IPS-15b (cell line): ENCODE data around the gene HOXA9.

ENCODE experiments used
- H3K27me3 ChIP-seq: one replicate; pipeline ENCODE4 v1.6.1; 2013; ENCODE audit warnings: low read length; ENCODE audit not compliant: control insufficient read depth, insufficient read depth
- H3K36me3 ChIP-seq: one replicate; pipeline ENCODE4 v1.6.1; 2013; ENCODE audit warnings: low read length; ENCODE audit not compliant: control insufficient read depth, insufficient read depth
- H3K4me1 ChIP-seq: one replicate; pipeline ENCODE4 v1.6.1; 2013; ENCODE audit warnings: mild to moderate bottlenecking, low read length; ENCODE audit not compliant: control insufficient read depth, insufficient read depth
- H3K4me3 ChIP-seq: one replicate; pipeline ENCODE4 v1.5.1; 2013; ENCODE audit warnings: low read depth, low read length
- H3K9ac ChIP-seq: one replicate; pipeline ENCODE4 v1.6.1; 2013; ENCODE audit warnings: low read depth, mild to moderate bottlenecking, low read length
- H3K9me3 ChIP-seq: one replicate; pipeline ENCODE4 v1.6.1; 2013; ENCODE audit warnings: mild to moderate bottlenecking, low read length; ENCODE audit not compliant: control insufficient read depth, insufficient read depth

HOXA9 gene

DNA sequence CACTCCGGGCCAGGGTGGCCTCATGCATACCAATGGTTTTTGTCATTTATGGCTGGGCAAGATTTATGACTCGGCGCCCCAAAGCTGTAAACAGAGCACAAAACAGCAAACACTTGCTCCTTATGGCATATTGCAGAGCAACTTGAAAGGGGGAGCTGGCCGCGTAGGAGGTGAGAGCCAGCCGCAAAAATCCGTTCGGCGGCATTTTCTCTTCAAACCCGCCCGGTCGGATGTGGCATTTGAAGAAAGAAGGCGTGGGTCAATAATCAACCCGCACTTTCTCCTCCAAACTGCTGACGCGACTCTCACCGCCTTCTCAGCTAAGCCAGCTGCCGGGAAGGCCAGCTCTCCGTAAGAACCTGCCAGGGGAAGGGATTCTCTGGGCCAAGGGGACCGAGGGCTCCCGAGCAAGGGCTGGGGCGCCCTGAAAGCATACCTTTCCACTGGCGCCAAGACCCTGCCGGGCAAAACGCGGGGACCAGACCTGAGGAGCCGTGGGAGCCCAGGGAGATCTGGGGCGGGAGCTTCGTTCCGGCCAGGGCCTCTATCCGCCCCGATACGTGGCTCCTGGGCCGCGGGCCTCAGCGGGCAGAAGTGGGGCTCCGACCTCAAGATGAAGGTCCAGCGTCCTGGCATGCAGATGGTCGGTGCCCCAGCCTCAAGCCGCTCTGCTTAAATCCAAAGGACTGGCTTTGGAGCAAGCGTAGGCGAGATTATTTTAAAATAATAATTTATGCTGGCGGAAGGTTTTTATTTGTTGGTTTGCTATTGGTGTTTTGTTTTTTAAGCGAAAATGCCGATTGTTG is 49.9 kb downstream of the HOXA9 start:
- H3K9me3 ChIP-seq = no peaks in the 10 kb centered on the region
- H3K27me3 ChIP-seq = peaks cover 96% of the 10 kb centered on the region
- H3K4me3 ChIP-seq = peak overlapping the region; percentile 22
- peaks cover 3% of the 10 kb centered on the region for H3K4me1 ChIP-seq
- H3K36me3 ChIP-seq = no peaks in the 10 kb centered on the region
- no peak overlapping the region for H3K9ac ChIP-seq

DNA sequence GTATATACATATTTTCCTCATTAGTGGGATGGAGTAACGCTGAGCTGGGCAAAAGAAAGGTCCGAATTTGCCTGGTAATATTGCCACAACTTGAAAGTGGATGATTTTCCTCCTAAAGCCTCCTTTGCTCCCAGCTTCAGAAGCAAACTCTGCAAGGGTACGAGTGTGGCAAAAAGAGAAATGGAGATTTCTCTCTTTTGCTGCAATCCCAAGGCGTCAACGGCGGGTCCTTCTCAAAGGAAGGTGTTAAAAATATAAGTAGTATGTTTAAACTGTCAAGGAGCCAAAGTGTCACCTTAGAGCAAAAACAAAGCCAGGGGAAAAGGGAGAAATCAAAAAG is 50.5 kb downstream of the HOXA9 start:
- no peaks in the 10 kb centered on the region for H3K9me3 ChIP-seq
- no peaks in the 10 kb centered on the region for H3K36me3 ChIP-seq
- H3K4me1 ChIP-seq = peaks cover 3% of the 10 kb centered on the region
- no peak overlapping the region for H3K4me3 ChIP-seq
- peaks cover 96% of the 10 kb centered on the region for H3K27me3 ChIP-seq
- no peak overlapping the region for H3K9ac ChIP-seq

- Histone ChIP-seq H3K4me1 (peaks cover 3% of the 10 kb centered on the region), H3K9ac (no peak overlapping the region), H3K9me3 (no peaks in the 10 kb centered on the region), H3K4me3 (no peak overlapping the region), H3K36me3 (no peaks in the 10 kb centered on the region), H3K27me3 (peaks cover 96% of the 10 kb centered on the region)
Observed at GRCh38 chr7:27113991-27114769, 51.2 kb downstream of the HOXA9 start.

GRCh38 chr7:27112955-27113949 is 52.1 kb downstream of the HOXA9 start:
- H3K9ac ChIP-seq = no peak overlapping the region

More at GRCh38 chr7:27112955-27113949, 52.1 kb downstream of the HOXA9 start:
- Histone ChIP-seq H3K4me1 (peaks cover 3% of the 10 kb centered on the region), H3K4me3 (peak overlapping the region; percentile 37), H3K27me3 (peaks cover 96% of the 10 kb centered on the region), H3K9me3 (no peaks in the 10 kb centered on the region), H3K36me3 (no peaks in the 10 kb centered on the region)
